ENCODE data around the gene CDK11B.

CDK11B gene

DNA sequence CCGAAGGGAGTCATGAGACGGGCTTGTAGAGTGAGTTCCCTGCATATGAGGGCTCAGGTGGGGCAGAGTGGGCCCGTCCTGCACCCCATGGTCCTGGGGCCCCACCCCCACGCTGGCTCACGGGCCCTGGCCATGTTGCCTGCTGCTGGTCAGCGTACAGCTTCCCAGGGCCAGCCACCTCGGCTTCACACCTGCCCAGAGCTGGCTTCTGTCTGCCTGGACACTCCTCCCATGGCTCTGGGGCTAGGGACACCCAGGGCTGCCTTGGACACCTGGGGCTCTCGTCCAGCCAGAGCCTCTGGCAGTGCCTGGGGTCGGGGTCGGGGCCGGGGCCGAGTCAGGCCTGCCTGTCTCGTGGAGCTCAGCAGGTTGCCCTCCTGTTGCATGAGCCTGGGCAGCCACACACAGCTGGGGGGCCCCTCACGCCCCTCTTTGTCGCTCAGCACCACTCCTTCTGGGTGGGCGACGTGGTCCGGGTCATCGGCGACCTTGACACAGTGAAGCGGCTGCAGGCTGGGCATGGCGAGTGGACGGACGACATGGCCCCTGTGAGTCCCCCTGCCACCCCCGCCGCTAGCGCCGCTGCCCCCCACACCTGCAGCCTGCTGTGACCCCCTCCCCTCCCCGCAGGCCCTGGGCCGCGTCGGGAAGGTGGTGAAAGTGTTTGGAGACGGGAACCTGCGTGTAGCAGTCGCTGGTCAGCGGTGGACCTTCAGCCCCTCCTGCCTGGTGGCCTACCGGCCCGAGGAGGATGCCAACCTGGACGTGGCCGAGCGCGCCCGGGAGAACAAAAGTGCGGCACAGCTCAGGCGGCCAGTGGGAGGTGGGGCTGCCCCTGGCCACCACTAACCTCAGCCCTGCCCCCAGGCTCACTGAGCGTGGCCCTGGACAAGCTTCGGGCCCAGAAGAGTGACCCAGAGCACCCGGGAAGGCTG, 32.3 kb downstream of the CDK11B start:
- no peak for DNase-seq

DNA sequence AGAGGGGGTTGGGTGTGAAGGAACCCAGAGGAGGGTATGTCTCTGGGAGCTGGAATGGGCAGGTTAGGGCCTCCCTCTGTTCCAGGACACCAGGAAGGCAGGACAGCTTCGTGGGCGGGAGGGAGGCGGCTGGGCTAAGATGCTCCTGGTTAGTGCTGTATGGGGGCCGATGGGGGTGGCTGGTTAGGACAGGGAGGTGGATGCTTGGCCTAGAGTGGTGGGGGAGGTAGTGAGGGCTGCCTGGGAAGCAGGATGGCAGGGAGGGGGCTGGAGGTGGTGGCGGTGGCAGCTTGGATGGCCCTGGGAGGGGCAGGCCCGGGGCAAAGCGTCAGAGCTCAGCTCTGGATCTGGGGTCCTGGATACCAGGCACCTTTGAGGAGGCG, 33.0 kb downstream of the CDK11B start:
- DNase-seq: no peak

DNA sequence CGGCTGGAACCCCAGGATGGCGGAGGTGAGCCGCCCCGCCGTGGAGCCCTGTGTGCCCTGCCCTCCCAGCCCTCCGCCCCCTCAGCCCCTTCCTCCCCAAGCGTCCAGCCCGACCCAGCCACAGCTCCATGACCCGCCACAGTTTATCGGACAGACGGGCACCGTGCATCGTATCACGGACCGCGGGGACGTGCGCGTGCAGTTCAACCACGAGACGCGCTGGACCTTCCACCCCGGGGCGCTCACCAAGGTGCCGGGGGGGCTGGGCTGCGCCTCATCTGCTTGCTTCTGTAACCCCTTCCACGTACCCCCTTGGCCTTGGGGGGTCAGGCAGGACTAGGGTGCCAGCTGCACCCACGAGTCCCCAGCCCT, 33.4 kb downstream of the CDK11B start:
- no peak for DNase-seq

DNA sequence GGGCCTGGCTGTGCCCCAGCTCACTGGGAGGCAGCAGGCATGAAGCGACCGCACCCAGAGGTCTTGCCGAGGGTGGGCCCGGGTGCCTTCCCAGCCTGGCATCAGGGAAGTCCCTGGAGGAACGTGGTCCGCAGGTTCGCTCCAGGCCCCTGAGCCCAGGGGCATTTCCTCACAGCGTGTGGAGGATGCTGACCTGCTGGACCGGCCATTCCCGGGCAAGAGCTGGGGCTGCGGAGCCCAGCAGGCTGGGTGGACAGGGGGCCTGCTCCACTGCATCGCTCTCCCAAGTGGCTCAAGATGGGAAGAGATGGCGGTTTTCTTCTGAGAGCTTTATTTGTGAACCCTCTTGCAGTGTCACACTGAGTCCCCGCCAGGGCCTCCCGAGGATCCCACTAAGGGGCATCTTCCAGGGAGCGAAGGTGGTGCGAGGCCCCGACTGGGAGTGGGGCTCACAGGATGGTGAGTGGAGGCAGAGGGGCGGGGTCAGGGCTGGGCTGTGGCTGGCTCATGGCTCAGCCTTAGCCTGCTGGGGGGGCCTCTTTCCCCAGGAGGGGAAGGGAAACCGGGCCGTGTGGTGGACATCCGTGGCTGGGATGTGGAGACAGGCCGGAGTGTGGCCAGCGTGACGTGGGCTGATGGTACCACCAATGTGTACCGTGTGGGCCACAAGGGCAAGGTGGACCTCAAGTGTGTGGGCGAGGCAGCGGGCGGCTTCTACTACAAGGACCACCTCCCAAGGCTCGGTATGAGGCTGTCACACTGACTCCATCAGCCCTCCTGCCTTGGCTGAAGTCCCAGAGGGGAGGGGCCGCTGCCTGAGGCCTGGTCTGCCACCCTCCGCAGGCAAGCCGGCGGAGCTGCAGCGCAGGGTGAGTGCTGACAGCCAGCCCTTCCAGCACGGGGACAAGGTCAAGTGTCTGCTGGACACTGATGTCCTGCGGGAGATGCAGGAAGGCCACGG, 34.1 kb downstream of the CDK11B start:
- no peak for DNase-seq

DNA sequence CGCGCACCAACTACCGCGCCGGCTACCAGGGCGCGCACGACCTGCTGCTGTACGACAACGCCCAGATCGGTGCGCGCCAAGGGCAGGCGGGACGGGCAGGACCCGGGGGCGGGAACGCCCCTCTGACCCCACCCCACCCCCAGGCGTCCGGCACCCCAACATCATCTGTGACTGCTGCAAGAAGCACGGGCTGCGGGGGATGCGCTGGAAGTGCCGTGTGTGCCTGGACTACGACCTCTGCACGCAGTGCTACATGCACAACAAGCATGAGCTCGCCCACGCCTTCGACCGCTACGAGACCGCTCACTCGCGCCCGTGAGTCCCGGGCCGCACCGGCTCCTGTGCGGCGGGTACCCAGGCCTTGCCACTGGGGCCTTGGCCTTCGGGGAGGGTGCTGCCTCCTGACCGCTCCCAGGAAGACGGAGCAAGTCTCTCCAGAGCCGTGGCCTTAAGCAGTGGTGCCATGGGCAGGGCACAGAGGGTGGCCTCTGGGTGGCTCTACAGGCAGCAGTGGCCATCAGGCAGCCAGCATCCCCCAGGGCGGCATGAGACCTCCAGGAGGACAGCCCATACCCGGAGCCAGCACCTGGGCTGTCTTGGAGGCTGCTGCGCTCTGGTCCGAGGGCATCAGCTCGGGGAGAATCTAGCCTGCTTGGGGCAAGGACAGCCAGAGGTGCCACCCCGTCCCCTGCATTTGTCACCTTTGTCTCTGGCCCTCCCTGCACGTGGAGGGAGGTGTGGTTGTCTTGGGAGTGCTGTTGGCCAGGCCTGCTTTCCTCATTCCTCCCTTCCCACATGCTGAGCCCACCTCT, 35.0 kb downstream of the CDK11B start:
- DNase-seq: no peak

DNA sequence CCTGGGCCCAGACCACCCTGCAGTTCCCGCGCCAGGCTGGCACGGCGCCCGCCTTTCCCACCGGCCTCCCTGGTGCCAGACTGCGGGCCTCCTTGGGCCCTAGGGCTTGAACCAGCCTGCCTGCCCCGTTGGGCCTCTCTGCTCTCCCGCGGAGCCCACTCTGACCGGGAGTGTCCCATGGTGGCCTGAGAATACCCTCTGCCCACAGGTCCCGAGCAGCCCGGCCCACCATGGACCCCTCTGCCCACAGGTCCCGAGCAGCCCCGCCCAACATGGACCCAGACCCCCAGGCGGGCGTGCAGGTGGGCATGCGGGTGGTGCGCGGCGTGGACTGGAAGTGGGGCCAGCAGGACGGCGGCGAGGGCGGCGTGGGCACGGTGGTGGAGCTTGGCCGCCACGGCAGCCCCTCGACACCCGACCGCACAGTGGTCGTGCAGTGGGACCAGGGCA, 35.6 kb downstream of the CDK11B start:
- DNase-seq: no peak

DNA sequence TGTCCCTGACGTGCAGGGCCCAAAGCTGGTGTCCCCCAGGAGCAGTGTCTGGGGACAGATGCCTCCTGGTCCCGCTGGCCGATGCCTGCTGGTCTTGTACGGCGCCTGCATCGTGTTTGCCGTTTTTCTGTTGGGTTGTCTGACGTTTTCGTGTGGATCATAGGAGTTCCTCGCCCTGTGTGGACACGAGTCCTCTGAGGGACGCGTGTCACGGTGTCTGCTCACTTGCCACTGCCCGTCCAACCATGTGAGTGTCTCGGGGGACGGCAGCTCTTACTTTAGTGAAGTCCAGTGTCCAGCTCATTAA, 36.1 kb downstream of the CDK11B start:
- DNase-seq: no peak

DNA sequence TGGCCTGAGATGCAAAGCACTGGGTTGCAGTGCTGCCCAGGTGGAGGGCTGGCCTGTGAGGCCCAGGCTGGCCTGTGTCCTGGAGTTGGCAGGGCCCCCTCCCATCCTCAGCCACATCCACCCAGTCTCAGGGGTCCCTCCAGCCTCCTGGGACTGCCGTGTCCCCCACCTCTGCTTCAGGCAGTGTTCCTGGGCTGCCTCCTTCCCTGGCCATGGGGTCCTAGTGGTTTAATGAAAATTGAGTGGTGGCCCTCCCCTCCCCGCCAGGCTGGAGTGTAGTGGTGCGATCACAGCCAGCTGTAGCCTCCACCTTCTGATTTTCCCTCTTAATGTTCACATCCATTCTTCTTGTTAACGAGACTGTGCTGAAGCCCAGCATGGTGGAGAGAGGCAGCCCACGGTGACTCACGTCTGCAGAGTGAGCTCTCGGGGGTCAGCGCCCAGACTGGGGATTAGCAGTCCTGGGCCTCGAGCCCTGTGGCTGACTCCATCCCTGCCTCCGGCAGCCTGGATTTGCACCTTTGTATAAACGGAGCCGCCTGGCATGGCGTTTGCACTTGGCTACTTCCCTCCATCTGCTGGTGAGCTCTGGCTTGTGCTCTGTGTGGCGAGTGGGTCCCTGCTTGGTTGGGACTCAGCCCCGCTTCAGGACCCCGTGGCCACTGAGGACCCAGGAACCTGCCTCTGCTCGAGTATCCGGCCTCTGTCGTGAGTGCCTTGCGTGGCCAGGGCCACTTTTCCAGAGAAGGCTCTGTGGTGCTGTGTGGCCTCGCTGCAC, 36.6 kb downstream of the CDK11B start:
- DNase-seq: no peak

DNA sequence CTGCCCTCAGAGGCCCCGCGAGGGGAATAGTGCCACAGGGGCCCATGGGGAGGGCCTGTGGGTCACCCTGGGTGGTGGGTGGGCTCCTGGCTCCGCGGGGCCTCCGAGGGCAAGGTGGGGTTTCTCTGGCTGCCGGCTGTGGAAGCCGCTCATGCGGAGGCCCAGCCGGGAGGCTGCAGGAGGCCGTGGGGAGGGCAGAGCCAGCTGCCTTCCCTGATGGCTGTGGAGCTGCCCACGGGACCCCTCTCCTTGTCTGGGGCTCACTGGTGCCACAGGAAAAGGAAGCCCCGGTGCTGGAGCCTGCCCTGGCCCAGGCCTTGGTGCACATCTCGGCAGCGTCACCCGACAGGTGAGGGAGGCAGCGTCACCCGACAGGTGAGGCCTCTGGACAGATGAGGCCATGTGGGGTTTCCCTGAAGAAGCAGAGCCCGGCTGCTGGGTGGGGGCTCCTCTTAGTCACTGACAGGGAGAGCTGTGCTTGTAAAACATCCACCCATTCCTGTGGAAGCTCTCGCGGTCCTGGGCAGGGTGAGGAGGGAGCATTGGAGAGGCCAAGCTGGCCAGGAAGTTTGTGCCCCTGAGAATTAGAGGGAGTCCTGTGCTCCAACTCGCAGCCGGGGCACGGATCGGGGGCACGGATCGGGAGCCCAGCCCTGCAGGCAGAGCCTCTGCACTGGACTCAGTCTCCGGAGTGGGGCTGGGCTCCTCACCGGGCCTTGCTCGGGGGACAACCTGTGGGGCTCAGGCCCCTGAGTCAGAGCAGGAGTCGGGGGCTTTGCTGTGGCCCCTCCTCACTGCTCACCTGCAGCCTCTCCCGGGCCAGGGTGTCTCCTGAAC, 37.4 kb downstream of the CDK11B start:
- DNase-seq: no peak

DNA sequence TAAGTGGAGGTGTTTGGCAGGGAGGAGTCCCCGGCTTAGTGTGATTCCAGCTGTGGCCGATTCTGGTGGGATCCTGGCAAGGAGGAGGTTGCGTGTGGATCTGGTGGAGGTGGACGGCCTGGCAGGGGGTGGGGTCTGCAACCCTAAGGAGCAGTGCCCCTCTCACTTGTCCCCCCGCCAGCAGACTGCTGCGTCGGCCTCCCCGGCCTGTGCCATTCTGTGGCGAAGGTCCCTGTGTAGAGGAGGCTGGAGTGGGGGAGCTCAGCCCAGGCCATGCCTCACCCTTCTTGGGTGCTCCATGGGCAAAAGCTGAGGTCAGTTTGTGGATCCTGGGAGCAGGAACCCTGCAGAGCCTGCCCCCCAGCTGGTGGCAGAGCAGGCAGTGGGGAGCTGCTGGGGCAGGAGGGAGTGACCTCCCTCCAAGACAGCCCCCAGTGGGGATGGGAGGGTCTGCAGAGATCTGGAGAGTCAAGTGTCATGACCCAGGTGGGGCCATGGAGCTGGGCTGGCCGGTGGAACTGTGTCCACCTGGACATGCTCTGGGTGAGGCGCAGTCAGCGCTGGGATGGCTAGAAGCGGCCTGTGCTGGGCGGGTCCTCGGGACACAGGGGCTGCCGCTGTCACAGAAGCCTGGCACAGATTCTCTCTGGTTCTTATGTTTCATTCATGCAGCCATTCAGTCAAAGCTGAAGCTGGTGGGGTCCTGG, 38.2 kb downstream of the CDK11B start:
- DNase-seq: no peak

DNA sequence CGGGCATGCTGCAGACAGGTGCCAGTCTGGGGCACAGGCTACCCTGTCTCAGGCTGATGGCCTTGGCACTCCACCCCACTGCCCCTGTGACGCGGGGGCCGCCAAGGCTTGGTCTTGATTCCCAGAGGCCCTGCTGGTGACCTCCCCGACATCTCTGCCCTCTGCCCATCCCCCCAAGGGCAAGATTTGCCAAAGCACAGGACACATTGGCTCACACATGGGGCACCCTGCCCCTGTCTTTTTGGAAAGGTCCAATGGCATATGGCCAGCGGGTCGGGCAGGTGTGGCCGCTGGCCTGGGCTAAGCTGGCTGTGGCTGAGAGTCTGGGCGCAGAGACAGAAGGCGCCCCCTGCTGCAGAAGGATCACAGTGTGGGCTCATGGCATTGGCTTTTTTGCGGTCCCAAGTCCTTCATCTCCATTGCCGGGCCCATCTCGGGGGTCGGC, 38.9 kb downstream of the CDK11B start:
- DNase-seq: no peak

DNA sequence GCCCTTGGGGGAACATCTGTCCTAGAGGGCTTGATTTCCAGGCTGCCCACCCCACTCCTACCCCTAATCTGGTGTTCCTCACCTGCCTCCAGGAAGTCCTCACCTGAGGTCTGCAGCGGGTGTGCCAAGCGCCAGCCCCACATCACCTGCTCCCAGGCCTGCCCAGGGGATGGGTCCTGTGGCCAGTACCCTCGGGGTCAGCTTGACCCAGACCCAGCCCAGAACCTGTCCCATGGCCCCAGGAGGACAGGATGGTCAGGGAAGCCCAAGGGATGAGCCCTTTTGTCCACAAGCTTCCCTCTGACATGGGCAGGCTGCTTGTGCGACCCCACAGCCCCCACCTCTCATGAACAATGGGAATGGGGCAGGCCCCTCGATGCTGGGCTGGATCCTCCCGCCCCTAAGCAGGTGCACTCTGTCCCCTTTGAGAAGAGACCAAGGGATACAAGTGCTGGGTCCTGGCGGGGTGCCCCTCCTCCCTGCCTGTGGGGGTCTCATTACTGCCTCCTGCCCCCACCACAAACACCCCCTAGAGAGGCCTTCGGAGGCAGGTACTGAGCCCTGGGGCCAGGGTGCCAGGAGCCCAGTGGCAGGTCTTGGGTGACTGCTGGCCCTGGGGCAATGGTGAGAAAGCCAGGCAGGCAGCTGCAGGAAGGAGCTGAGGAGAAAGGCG, 40.3 kb downstream of the CDK11B start:
- no peak for DNase-seq

DNA sequence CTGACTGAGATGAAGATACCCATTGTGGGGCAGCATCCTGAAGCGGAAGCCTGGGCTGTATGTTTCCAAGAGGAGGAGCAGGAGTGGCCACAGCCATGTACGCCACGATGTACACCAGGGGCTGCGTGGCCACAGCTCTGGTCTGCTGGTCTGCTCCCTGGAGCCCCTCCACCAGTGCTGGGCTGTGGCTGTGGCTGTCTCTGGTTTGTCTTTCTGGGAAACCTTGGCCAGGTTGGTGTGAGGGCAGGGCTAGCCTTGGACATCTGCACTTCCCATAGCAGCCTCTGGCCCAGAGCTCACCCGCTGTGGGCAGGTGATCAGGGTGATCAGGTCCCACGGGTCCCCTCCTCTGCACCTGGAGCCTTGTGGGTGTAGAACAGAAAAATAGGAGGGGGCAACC, 40.9 kb downstream of the CDK11B start:
- DNase-seq: no peak

DNA sequence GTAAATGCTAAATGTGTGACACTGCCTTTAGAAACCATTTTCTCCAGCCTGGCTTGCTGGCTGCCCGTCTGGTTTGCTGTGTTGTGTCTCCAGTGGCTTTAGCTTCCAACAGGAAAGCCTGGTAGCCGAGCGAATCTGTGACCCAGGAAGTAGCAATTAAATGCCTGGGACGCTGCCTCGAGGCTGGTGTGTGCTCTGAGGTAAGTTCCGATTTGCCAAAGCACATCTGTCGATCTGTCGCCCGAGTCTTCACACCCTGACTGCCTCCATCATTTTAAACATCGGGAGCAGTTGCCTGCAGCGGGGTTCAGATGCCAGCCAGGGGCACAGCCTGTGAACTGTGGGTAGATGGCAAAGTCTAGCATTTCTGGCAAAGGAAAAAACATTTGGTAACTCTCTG, 41.3 kb downstream of the CDK11B start:
- DNase-seq: no peak

DNA sequence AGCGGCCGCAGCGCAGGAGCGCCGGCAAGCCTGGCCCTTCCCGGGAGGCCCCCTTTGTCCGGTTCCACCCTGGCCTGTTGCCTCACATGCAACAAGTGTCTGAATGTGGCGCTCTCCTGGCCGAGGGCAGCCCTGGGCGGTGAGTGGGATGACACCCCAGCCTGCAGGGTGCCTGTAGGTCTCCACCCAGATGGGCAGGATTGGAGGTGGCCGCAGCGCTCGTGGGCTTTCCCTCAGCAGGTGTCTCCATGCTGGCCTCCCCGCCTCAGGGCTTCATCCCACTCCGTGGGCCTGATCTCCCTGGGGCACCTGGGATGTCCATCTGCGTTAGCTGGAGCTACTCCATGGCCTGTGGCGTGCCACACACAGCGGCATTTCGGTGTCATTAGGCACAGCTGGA, 42.0 kb downstream of the CDK11B start:
- no peak for DNase-seq

DNA sequence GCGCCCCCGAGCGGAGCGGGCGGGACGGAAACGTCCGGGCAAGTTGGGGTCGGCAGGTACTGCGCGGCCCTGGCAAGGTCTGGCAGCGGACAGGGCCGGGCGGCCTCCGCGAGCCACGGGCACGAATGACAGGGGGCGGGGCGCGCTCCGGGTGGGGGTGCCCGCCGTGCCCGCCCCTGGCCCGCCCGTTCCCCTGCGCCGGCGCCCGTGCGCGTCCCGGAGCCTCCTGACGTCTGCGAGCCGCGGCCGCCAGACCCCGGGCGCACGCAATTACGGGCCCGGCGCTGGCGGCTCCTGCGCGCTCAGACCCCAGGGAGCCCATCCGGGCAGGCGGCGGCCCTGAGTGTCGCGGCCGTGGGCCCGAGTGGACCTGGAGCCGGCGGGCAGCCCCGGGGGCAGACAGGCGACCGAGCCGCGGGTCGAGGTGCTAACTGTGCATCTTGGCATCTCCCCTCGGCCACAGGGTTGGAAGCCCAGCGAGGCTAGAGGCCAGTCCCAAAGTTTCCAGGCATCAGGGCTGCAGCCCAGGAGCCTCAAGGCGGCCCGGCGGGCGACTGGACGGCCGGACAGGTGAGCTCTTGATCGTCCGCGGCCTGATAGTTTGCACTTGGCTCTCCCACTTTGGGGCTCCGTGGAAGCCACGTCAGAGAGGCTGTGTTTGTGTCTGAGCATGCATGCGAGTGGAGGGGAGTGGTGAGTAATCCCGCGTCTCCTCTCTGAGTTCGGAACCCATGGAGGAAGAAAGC, 42.6 kb downstream of the CDK11B start:
- DNase-seq: no peak

DNA sequence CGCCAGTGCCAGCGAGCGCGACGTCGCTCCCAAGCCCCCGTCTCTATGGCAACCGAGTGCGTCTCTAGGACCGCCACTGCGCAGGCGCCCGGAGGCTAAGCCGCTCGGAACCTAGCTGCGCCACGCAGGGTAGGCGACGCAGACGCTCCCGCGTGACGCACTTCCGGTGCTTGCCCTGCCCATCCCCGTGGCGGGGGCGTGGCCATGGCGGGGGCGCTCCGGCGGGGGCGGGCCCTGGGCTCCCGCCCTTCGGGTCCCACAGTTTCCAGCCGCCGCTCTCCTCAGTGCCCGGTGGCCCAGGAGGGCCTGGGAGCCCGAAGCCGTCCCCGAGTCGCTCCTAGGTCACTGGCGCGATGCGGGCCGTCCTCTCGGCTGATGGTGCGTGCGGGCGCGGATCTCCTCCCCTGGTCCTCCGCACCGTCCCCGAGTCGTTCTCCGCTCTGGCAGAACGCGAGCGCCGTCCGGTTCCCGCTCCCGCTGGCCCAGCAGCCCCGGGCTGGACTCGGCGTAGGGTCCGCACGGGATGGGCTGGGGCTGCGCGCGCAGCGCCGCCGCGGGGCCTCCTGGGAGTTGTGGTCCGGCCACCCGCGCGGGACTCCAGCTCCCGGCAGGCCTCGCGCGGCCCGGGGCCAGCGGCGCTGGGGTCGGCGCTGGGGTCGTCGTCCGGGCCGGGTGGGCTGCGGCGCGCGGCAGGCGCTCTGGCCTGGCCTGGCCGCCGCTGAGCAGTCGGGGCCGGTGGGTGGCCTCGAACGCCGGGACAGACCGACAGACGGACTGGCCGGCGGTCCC, 43.4 kb downstream of the CDK11B start, which contains the start of gene MIB2:
Gene MIB2, plus strand, starts transcription at position 245 of the 789 bp plus-strand sequence. CDS start 7,953 bp downstream, outside the sequence.
- peak; percentile 98 for DNase-seq

DNA sequence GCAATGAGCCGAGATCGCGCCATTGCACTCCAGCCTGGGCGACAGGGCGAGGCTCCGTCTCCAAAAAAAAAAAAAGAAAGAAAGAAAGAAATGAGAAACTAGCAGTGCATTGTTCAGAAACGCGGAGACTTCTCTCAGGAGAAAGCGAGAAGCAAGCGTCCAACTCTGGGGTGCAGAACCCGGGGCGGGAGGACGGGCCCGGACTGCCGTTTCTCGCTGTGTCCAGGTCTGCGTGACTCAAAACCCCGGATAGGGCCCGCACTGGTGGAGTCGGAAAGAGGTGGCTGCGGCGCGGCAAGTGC, 43.9 kb downstream of the CDK11B start:
- DNase-seq: no peak
